Smooth muscle cell (in vitro differentiated cells): ENCODE data around the gene KCNN3. TPM values are rescaled to one million over a fixed set of nuclear protein-coding genes. Genes with fewer than 3 reads are reported as not detected.

Source experiments
- DNase-seq: peaks from one replicate; lab custom pipeline; 2025; ENCODE audit not compliant: unreplicated experiment; lab: John Stamatoyannopoulos, UW
- H2AFZ ChIP-seq: fragments of 200-600 bp; sonication (generic); 2 replicates; pipeline ENCODE4 v1.6.0; 2016; ENCODE audit warnings: antibody characterized with exemption, low read depth, mild to moderate bottlenecking
- H3F3A ChIP-seq: fragments of 200-600 bp; sonication (generic); 2 replicates; pipeline ENCODE4 v1.6.0; 2017; ENCODE audit warnings: antibody characterized with exemption, low read depth
- H3K27ac ChIP-seq: fragments of 200-600 bp; sonication (generic); 2 replicates; pipeline ENCODE4 v1.5.1; 2016; ENCODE audit warnings: low read depth, mild to moderate bottlenecking
- H3K27me3 ChIP-seq: fragments of 200-600 bp; sonication (generic); 2 replicates; pipeline ENCODE4 v1.6.1; 2016; ENCODE audit warnings: low read depth, mild to moderate bottlenecking
- H3K36me3 ChIP-seq: fragments of 200-600 bp; sonication (generic); 2 replicates; pipeline ENCODE4 v1.5.1; 2016; ENCODE audit warnings: low read depth
- H3K4me1 ChIP-seq: fragments of 200-600 bp; sonication (generic); 2 replicates; pipeline ENCODE4 v1.5.1; 2016; ENCODE audit warnings: low read depth
- H3K4me2 ChIP-seq: fragments of 200-600 bp; sonication (generic); 2 replicates; pipeline ENCODE4 v1.6.0; 2016; ENCODE audit warnings: mild to moderate bottlenecking
- H3K4me3 ChIP-seq: fragments of 200-600 bp; sonication (generic); 2 replicates; pipeline ENCODE4 v1.5.1; 2016; ENCODE audit warnings: mild to moderate bottlenecking
- H3K79me2 ChIP-seq: fragments of 200-600 bp; sonication (generic); 2 replicates; pipeline ENCODE4 v1.6.0; 2016; ENCODE audit warnings: low read depth, mild to moderate bottlenecking
- H3K9ac ChIP-seq: fragments of 200-600 bp; sonication (generic); 2 replicates; pipeline ENCODE4 v1.6.0; 2016; ENCODE audit warnings: low read depth
- H3K9me3 ChIP-seq: fragments of 200-600 bp; sonication (generic); replicated peaks from 2 replicates; pipeline ENCODE4 v1.5.1; 2016; ENCODE audit warnings: low read depth
- H4K20me1 ChIP-seq: fragments of 200-600 bp; sonication (generic); 2 replicates; pipeline ENCODE4 v1.6.0; 2016; ENCODE audit warnings: low read depth
- CTCF ChIP-seq: fragments of 200-600 bp; sonication (generic); IDR thresholded peaks from 2 replicates; pipeline ENCODE4 v1.5.1; 2017; ENCODE audit warnings: borderline replicate concordance, mild to moderate bottlenecking, antibody characterized with exemption; ENCODE audit not compliant: insufficient read depth, poor library complexity, severe bottlenecking
- WGBS: methylation state at CpG from one replicate; pipeline ENCODE4 v1.1.7; 2016; ENCODE audit warnings: low lambda C conversion rate; 5-methylcytosine and 5-hydroxymethylcytosine counted together
- polyA plus RNA-seq: library from polyadenylated mRNA; unstranded; fragments of >200 nt; fragmentation: Nextera tagmentation; extraction: Ambion mirVana; gene quantifications from 2 replicates; pipeline ENCODE4 v1.2.1, GENCODE V29; 2016
- total RNA-seq: library from RNA; depleted of rRNA; stranded (reverse); fragments of >200 nt; gene quantifications from 2 replicates; pipeline ENCODE4 v1.2.3, GENCODE V29; 2014

Gene KCNN3
- total and polyA plus RNA-seq, 2 experiments from 2014 or later = 0.18 to 0.77 TPM

GRCh38 chr1:154772606-154773506 is 97.2 kb downstream of the KCNN3 start:
- H3K4me3 ChIP-seq = no peak overlapping the region
- no peak overlapping the region for H3K4me2 ChIP-seq
- H3K9ac ChIP-seq = no peak overlapping the region

GRCh38 chr1:154772056-154772455 is 98.0 kb downstream of the KCNN3 start:
- no peaks in the 10 kb centered on the region for H3K9me3 ChIP-seq
- no peaks in the 10 kb centered on the region for H3K36me3 ChIP-seq
- no peaks in the 10 kb centered on the region for H3F3A ChIP-seq
- H3K4me2 ChIP-seq = no peak overlapping the region
- WGBS = 92% methylated on average over 23 of the region's 23 CpGs
- no peaks in the 10 kb centered on the region for H3K79me2 ChIP-seq
- H4K20me1 ChIP-seq = no peaks in the 10 kb centered on the region
- no peaks in the 10 kb centered on the region for H3K4me1 ChIP-seq
- no peak for DNase-seq
- no peak for TF ChIP-seq CTCF
- no peak overlapping the region for H3K4me3 ChIP-seq
- no peak overlapping the region for H2AFZ ChIP-seq
- H3K9ac ChIP-seq = no peak overlapping the region
- H3K27me3 ChIP-seq = peaks cover 4% of the 10 kb centered on the region
- no peak overlapping the region for H3K27ac ChIP-seq

More at GRCh38 chr1:154772606-154773506, 97.2 kb downstream of the KCNN3 start:
- no peaks in the 10 kb centered on the region for H3K9me3 ChIP-seq
- peaks cover 4% of the 10 kb centered on the region for H3K27me3 ChIP-seq
- H3K27ac ChIP-seq = no peak overlapping the region
- H3K4me1 ChIP-seq = no peaks in the 10 kb centered on the region
- 60% methylated on average over 17 of the region's 17 CpGs for WGBS
- no peak for DNase-seq
- H2AFZ ChIP-seq = no peak overlapping the region
- H3K79me2 ChIP-seq = no peaks in the 10 kb centered on the region
- H3K36me3 ChIP-seq = no peaks in the 10 kb centered on the region
- TF ChIP-seq CTCF = no peak
- H3F3A ChIP-seq = no peaks in the 10 kb centered on the region
- no peaks in the 10 kb centered on the region for H4K20me1 ChIP-seq

- no peak for TF ChIP-seq CTCF
- Histone ChIP-seq H3F3A (no peaks in the 10 kb centered on the region), H3K9me3 (no peaks in the 10 kb centered on the region), H2AFZ (no peak overlapping the region), H3K9ac (no peak overlapping the region), H3K27me3 (peaks cover 4% of the 10 kb centered on the region), H3K27ac (no peak overlapping the region), H3K4me3 (no peak overlapping the region), H4K20me1 (no peaks in the 10 kb centered on the region), H3K4me2 (no peak overlapping the region), H3K79me2 (no peaks in the 10 kb centered on the region), H3K4me1 (no peaks in the 10 kb centered on the region), H3K36me3 (no peaks in the 10 kb centered on the region)
- WGBS = 89% methylated on average over 4 of the region's 4 CpGs
- DNase-seq = no peak
Measured at GRCh38 chr1:154770897-154771594, 99.0 kb downstream of the KCNN3 start.
